Stimulated activated CD8-positive, alpha-beta memory T cell treated with anti-CD3 and anti-CD28 coated beads, Interleukin-7, amount 100 ng/mL, for 1 hour (primary cell): Measurements from ENCODE around the gene USP36.

Source experiments
- DNase-seq, 2 donors: peaks; one replicate each; pipeline ENCODE4 v3.0.0-alpha.2; 2020; ENCODE audit warnings: low read depth in 2 of 2

Gene USP36

GRCh38 chr17:78817123-78817522 lies 23.5 kb downstream of the USP36 start:
- DNase-seq = peak in 1 of 2 donors; percentile 24

- no peak for DNase-seq
These were observed 24.9 kb downstream of the USP36 start for GRCh38 chr17:78815696-78816095.

GRCh38 chr17:78812855-78813254 lies 27.8 kb downstream of the USP36 start:
- DNase-seq = no peak

GRCh38 chr17:78808163-78808562 lies 32.5 kb downstream of the USP36 start:
- no peak for DNase-seq

GRCh38 chr17:78806451-78806850 lies 34.2 kb downstream of the USP36 start:
- no peak for DNase-seq

- DNase-seq = no peak
These were observed 35.3 kb downstream of the USP36 start for GRCh38 chr17:78805301-78805700.

GRCh38 chr17:78804777-78805176 lies 35.8 kb downstream of the USP36 start:
- DNase-seq = no peak

- DNase-seq = no peak
These were observed 37.3 kb downstream of the USP36 start for GRCh38 chr17:78803186-78803845.

GRCh38 chr17:78802459-78802858 lies 38.2 kb downstream of the USP36 start:
- DNase-seq = no peak

- no peak for DNase-seq
These were observed 38.6 kb downstream of the USP36 start for GRCh38 chr17:78802008-78802407.

GRCh38 chr17:78800132-78800931 lies 40.3 kb downstream of the USP36 start:
- no peak for DNase-seq

- no peak for DNase-seq
These were observed 41.7 kb downstream of the USP36 start for GRCh38 chr17:78798695-78799559.

- DNase-seq = no peak
These were observed 42.7 kb downstream of the USP36 start for GRCh38 chr17:78797691-78798585.

- DNase-seq = no peak
These were observed 43.4 kb downstream of the USP36 start for GRCh38 chr17:78797213-78797612.

GRCh38 chr17:78796517-78796900 lies 44.1 kb downstream of the USP36 start:
- no peak for DNase-seq

- no peak for DNase-seq
These were observed 44.6 kb downstream of the USP36 start for GRCh38 chr17:78795861-78796516.

- DNase-seq = no peak
These were observed 45.6 kb downstream of the USP36 start for GRCh38 chr17:78794864-78795640.

GRCh38 chr17:78794399-78794798 lies 46.2 kb downstream of the USP36 start:
- no peak for DNase-seq

- DNase-seq = no peak
These were observed 46.6 kb downstream of the USP36 start for GRCh38 chr17:78793968-78794367.

GRCh38 chr17:78793415-78793814 lies 47.2 kb downstream of the USP36 start:
- DNase-seq = no peak
